GM12872 (cell line): ENCODE measurements around the gene TALDO1.
A peak's percentile ranks its signal among the peaks of the same experiment; 100 is the strongest.

ENCODE experiments used
- TF ChIP-seq, protein P1 (sequence below): IDR thresholded peaks from 3 replicates; pipeline ENCODE4 v1.5.1; 2011; ENCODE audit warnings: low read depth, mild to moderate bottlenecking, low read length, moderate library complexity; ENCODE audit not compliant: insufficient read depth

The TALDO1 gene

DNA sequence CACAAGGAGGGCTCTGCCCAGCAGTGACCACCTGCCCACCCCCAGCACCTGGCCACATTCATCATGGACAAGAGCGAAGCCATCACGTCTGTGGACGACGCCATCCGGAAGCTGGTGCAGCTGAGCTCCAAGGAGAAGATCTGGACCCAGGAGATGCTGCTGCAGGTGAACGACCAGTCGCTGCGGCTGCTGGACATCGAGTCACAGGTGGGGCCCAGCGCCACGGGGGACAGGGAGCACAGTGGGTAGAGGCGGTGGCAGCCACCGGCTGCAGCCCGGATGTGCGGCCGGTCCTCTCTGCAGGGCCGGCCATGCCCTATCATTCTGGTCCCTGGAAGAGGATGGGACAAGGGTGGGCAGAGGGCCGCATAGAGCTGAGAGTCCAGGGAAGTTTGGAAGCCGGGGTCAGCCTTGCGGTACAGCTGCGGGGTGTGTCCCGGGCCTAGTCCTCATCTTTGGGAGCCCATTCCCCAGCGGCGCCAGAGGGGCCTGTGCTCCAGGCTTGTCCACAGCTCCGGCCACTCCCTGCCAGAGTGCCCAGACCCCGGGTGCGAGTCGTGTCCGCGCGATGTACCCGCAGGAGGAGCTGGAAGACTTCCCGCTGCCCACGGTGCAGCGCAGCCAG, 27.1 kb upstream of the TALDO1 start:
- TF ChIP-seq, protein P1, sequence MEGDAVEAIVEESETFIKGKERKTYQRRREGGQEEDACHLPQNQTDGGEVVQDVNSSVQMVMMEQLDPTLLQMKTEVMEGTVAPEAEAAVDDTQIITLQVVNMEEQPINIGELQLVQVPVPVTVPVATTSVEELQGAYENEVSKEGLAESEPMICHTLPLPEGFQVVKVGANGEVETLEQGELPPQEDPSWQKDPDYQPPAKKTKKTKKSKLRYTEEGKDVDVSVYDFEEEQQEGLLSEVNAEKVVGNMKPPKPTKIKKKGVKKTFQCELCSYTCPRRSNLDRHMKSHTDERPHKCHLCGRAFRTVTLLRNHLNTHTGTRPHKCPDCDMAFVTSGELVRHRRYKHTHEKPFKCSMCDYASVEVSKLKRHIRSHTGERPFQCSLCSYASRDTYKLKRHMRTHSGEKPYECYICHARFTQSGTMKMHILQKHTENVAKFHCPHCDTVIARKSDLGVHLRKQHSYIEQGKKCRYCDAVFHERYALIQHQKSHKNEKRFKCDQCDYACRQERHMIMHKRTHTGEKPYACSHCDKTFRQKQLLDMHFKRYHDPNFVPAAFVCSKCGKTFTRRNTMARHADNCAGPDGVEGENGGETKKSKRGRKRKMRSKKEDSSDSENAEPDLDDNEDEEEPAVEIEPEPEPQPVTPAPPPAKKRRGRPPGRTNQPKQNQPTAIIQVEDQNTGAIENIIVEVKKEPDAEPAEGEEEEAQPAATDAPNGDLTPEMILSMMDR: no peak

DNA sequence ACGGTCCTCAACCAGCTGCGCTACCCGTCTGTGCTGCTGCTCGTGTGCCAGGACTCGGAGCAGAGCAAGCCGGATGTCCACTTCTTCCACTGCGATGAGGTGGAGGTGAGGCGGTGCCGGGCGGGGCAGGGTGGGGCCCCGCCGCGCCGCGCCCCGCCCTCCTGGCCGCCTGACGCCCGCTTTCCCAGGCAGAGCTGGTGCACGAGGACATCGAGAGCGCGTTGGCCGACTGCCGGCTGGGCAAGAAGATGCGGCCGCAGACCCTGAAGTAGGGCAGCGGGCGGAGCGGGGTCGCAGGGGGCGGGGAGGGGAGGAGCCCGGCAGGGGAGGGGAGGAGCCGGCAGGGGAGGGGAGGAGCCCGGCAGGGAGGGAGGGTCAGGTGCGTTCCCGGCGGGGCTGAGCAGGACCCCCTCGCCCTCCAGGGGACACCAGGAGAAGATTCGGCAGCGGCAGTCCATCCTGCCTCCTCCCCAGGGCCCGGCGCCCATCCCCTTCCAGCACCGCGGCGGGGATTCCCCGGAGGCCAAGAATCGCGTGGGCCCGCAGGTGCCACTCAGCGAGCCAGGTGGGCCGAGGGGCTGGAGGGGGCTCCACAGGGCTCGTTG, 26.5 kb upstream of the TALDO1 start:
- TF ChIP-seq, protein P1: no peak

DNA sequence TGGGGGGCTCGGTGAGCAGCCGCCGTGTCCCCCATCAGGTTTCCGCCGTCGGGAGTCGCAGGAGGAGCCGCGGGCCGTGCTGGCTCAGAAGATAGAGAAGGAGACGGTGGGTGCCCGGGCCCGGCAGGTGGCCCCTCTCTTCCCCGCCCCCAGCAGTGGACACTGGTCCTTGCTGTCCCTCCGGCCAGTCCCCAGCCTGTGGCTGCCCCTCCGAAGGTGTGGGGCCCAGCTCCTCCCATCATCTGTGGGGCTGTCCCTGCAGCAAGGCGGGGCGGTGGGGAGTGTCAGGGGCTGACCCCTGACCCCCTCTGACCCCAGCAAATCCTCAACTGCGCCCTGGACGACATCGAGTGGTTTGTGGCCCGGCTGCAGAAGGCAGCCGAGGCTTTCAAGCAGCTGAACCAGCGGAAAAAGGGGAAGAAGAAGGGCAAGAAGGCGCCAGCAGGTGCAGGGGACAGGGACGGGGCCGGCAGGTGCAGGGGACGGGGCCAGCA, 26.0 kb upstream of the TALDO1 start:
- TF ChIP-seq, protein P1: no peak

DNA sequence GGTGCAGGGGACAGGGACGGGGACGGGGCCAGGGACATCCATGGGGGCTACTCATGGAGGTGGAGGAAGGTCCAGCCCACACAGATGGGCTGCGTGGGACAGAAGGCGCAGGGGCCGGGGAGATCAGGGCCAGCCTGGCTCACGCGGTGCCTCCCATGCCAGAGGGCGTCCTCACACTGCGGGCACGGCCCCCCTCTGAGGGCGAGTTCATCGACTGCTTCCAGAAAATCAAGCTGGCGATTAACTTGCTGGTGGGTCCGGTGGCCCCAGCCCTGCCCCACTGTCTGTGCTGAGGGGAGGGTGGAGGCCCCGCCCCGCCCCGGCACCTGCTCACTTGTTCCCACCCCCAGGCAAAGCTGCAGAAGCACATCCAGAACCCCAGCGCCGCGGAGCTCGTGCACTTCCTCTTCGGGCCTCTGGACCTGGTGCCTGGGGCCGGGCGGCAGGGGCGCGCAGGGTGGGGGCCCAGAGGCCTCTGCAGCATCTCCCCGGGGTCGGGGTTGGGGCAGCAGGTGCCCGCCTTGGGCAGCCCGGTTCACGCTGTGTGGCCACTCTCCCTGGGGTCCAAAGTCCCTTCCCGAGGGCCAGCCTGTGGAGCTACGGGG, 25.4 kb upstream of the TALDO1 start:
- TF ChIP-seq, protein P1: 0 out of 3 replicates have a peak, but pooled peaks have one; percentile 8

DNA sequence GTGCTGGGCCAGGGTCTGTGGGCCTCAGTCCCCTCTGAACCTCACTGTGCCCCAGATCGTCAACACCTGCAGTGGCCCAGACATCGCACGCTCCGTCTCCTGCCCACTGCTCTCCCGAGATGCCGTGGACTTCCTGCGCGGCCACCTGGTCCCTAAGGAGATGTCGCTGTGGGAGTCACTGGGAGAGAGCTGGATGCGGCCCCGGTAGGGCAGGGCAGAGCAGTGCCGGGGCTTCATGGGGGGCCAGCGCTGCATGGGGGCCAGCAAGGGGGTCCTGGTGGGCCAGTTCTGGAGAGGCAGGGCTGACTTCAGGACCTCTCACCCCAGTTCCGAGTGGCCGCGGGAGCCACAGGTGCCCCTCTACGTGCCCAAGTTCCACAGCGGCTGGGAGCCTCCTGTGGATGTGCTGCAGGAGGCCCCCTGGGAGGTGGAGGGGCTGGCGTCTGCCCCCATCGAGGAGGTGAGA, 24.9 kb upstream of the TALDO1 start:
- TF ChIP-seq, protein P1: no peak

DNA sequence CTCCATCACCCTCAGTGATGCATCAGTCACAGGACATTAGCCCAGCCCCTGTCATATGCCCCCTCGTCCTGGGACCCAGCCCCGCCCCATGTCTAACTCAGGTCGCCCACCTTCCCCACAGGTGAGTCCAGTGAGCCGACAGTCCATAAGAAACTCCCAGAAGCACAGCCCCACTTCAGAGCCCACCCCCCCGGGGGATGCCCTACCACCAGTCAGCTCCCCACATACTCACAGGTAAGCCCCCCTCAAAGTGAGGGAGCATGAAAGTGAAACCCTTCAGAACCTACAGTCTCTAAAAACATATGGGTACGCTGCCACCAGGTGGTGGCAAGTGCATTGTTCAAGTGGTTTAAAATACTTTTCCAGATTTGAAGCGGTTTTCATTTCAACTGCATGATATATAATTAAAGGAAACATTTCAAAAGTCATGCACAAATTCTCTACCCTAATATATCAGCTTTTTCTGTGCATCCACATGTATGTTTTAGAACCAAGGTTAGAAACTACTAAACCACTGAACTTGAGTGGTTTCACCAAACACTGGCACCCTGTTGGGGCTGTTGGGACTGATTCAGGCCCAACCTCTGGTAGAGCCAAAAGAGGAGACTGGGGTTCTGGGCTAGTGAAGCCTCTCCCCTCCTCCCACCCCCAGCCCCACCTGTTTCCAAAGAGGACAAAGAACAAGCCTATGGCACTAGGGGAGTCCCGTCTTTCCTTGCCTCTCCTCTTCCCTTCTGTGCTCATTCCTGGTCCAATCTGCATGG, 24.0 kb upstream of the TALDO1 start:
- TF ChIP-seq, protein P1: peak; percentile 59
